Vagina (tissue), 2 donors: ENCODE data around the gene PBXIP1.

ENCODE experiments used
- CTCF ChIP-seq, 3 experiments: fragments of 450-650 bp in 2 of 3; fragments of 200-600 bp in 1 of 3; sonication (generic) in 1 of 3; IDR thresholded peaks; one replicate each; pipeline ENCODE4 v1.5.1; 2017 to 2019; ENCODE audit warnings: antibody characterized with exemption in 3 of 3, mild to moderate bottlenecking in 2 of 3, moderate library complexity in 2 of 3
- POLR2A ChIP-seq, 2 donors: fragments of 450-650 bp; IDR thresholded peaks; one replicate each; pipeline ENCODE4 v1.6.1; 2017; ENCODE audit warnings: antibody characterized with exemption in 2 of 2, mild to moderate bottlenecking in 2 of 2, moderate library complexity in 2 of 2
- POLR2AphosphoS5 ChIP-seq, 2 donors: sonication (generic); formaldehyde crosslinking; IDR thresholded peaks; one replicate each; pipeline ENCODE4 v1.9.0; 2017; ENCODE audit warnings: antibody characterized with exemption in 2 of 2, mild to moderate bottlenecking in 2 of 2, low read depth in 1 of 2; ENCODE audit not compliant: insufficient read depth in 1 of 2

- TF ChIP-seq CTCF (IDR thresholded peaks at IDR 0.05) (no peak), POLR2AphosphoS5 (IDR thresholded peaks at IDR 0.05; ENCODE audit: insufficient read depth in 1 of 2, low read depth in 1 of 2) (no peak), POLR2A (IDR thresholded peaks at IDR 0.05) (no peak)
These were observed 19.6 kb upstream of the PBXIP1 start for GRCh38 chr1:154975409-154976059.
